CD4-positive, alpha-beta T cell treated with Interleukin-10 for 1 hour (primary cell): ENCODE results near the gene ZNF581.
A peak's percentile ranks its signal among the peaks of the same experiment; 100 is the strongest.

Source experiments
- DNase-seq: peaks from one replicate; pipeline ENCODE4 v3.0.0-alpha.2; 2020

ZNF581 gene

GRCh38 chr19:55611983-55612645 lies 31.3 kb upstream of the ZNF581 start:
- no peak for DNase-seq

- no peak for DNase-seq
Observed at GRCh38 chr19:55613396-55613795, 30.1 kb upstream of the ZNF581 start.

GRCh38 chr19:55613930-55614710 lies 29.3 kb upstream of the ZNF581 start:
- no peak for DNase-seq

- DNase-seq: no peak
Observed at GRCh38 chr19:55614711-55615542, 28.5 kb upstream of the ZNF581 start.

- DNase-seq: no peak
Observed at GRCh38 chr19:55615543-55616394, 27.7 kb upstream of the ZNF581 start.

GRCh38 chr19:55616395-55616875 lies 27.0 kb upstream of the ZNF581 start:
- DNase-seq: no peak

GRCh38 chr19:55617426-55617825 lies 26.0 kb upstream of the ZNF581 start:
- DNase-seq: no peak

- no peak for DNase-seq
Observed at GRCh38 chr19:55618426-55618825, 25.0 kb upstream of the ZNF581 start.

GRCh38 chr19:55619286-55619685 lies 24.2 kb upstream of the ZNF581 start:
- DNase-seq: no peak

GRCh38 chr19:55620410-55621204 lies 22.8 kb upstream of the ZNF581 start:
- DNase-seq: peak; percentile 32

GRCh38 chr19:55621205-55621672 lies 22.2 kb upstream of the ZNF581 start:
- no peak for DNase-seq

GRCh38 chr19:55621673-55622231 lies 21.7 kb upstream of the ZNF581 start:
- DNase-seq: no peak

GRCh38 chr19:55622242-55622969 lies 21.0 kb upstream of the ZNF581 start:
- DNase-seq: no peak

GRCh38 chr19:55623130-55623529 lies 20.3 kb upstream of the ZNF581 start:
- no peak for DNase-seq

- no peak for DNase-seq
Observed at GRCh38 chr19:55623561-55623960, 19.9 kb upstream of the ZNF581 start.

GRCh38 chr19:55624109-55625003 lies 19.1 kb upstream of the ZNF581 start, which contains the start of gene ZNF784:
Gene ZNF784, minus strand, starts transcription at chr19:55624566. Its CDS starts 5 bp downstream, at chr19:55624561.
- peak; percentile 92 for DNase-seq

- no peak for DNase-seq
Observed at GRCh38 chr19:55625004-55625326, 18.5 kb upstream of the ZNF581 start.

- DNase-seq: peak; percentile 82
Observed at GRCh38 chr19:55626350-55626749, 17.1 kb upstream of the ZNF581 start.

- peak; percentile 93 for DNase-seq
Observed at GRCh38 chr19:55632463-55632834, 11.0 kb upstream of the ZNF581 start.
